Testis (tissue), 2 donors: ENCODE results near the gene PORCN.

ENCODE experiments used
- POLR2A ChIP-seq: fragments of 450-650 bp; IDR thresholded peaks from one replicate; pipeline ENCODE4 v1.6.1; 2017; ENCODE audit warnings: antibody characterized with exemption, mild to moderate bottlenecking, moderate library complexity
- TF ChIP-seq, protein P1 (sequence below), 3 experiments: fragments of 450-650 bp in 2 of 3; fragments of 200-600 bp in 1 of 3; sonication (generic) in 1 of 3; IDR thresholded peaks; one replicate each; pipeline ENCODE4 v1.5.1; 2016 to 2019; ENCODE audit warnings: antibody characterized with exemption in 3 of 3, mild to moderate bottlenecking in 2 of 3, moderate library complexity in 1 of 3

DNA sequence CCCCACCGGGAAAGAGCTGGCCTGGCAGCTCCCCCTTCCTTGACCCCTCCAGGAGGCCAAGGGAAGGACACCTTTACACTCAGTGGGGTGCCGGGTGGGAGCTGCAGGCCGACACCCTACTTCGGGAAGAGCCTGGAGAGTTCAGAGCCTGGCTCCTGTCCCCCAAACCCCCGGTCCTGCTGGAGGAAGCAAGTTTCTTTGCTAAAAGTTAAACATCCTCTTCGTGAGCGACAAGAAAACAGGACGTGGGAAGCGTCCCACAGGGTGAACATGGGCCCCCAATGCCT, 35.1 kb upstream of the PORCN start:
- no peak for TF ChIP-seq POLR2A
- TF ChIP-seq, protein P1, sequence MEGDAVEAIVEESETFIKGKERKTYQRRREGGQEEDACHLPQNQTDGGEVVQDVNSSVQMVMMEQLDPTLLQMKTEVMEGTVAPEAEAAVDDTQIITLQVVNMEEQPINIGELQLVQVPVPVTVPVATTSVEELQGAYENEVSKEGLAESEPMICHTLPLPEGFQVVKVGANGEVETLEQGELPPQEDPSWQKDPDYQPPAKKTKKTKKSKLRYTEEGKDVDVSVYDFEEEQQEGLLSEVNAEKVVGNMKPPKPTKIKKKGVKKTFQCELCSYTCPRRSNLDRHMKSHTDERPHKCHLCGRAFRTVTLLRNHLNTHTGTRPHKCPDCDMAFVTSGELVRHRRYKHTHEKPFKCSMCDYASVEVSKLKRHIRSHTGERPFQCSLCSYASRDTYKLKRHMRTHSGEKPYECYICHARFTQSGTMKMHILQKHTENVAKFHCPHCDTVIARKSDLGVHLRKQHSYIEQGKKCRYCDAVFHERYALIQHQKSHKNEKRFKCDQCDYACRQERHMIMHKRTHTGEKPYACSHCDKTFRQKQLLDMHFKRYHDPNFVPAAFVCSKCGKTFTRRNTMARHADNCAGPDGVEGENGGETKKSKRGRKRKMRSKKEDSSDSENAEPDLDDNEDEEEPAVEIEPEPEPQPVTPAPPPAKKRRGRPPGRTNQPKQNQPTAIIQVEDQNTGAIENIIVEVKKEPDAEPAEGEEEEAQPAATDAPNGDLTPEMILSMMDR (IDR thresholded peaks at IDR 0.05): no peak
